Mucosa of gallbladder (tissue), 1 donor: ENCODE data around the gene PRKG1. TPM values are rescaled to one million over a fixed set of nuclear protein-coding genes. Genes with fewer than 3 reads are reported as not detected.
"Not testable (repeated sequence)": the region's sequence is repeated elsewhere in the genome, so short reads cannot be mapped to it uniquely, and the experiment has no call there.

Experiments used
- DNase-seq: peaks from one replicate; pipeline ENCODE4 v3.0.0-alpha.2; 2020; ENCODE audit warnings: low spot score
- total RNA-seq: library from RNA; stranded (reverse); gene quantifications from one replicate; pipeline ENCODE4 v1.2.1, GENCODE V29; 2021
- donor health status: DM: no; HTN: no; CAD: no.

The PRKG1 gene
- total RNA-seq, 1 donor from 2014 or later = 28.3 TPM

GRCh38 chr10:51269821-51270220, 195.5 kb downstream of the PRKG1 start:
- DNase-seq = no peak

- no peak for DNase-seq
These were observed 196.7 kb downstream of the PRKG1 start for GRCh38 chr10:51270936-51271530.

GRCh38 chr10:51272099-51272498, 197.8 kb downstream of the PRKG1 start:
- DNase-seq = not testable (repeated sequence)

GRCh38 chr10:51272555-51272954, 198.3 kb downstream of the PRKG1 start:
- no peak for DNase-seq

DNA sequence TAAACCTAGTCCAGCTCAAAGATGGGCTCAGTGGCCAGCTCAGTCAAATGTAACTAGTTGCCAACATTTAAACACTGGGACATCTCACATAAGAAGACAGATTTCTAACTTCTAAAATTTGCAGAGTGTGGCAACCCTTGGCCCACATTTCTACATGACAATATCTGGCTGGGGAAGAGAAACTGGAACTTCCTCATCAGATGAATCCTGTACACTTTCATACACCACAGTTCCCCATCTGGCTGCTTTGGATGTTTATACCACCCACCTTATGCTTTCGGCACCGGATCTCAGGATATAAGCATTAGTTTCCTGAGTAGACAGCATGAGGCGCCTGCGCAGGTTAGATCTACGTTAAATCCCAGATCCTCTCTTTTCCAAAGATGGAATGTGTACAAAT, 199.3 kb downstream of the PRKG1 start:
- no peak for DNase-seq

GRCh38 chr10:51276097-51276496, 201.8 kb downstream of the PRKG1 start:
- DNase-seq = not testable (repeated sequence)

DNA sequence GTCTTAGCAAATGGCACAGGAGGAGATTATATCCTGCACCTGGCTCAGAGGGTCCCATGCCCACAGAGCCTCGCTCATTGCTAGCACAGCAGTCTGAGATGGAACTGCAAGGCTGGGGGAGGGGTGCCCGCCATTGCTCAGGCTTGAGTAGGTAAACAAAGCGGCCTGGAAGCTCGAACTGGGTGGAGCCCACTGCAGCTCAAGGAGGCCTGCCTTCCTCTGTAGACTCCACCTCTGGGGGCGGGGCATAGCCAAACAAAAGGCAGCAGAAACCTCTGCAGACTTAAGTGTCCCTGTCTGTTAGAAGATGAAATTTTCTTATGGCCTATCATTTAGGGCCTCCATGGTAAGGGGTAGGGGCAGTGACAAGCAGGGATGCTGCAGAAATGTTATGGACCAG, 207.1 kb downstream of the PRKG1 start:
- not testable (repeated sequence) for DNase-seq

DNA sequence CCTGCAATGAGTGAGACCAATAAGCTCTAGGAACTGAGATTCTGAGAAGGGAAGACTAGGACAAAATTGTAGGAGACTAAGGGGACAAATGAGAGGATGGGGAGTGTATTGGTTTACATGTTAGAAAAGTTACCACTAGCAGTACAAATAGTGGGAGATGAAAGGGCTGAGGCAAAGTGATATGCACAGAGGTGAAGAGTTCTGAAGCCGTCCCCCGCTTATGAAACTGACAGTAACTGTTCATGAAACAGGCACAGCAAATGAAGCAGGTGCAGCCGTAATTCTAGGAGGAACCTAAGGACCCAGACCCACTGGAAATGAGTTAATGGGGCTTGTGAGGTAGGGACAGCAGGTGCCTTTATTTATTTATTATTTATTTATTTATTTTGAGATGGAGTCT, 211.3 kb downstream of the PRKG1 start:
- DNase-seq = no peak

- no peak for DNase-seq
These were observed 214.2 kb downstream of the PRKG1 start for GRCh38 chr10:51288511-51288910.

GRCh38 chr10:51289519-51289918, 215.2 kb downstream of the PRKG1 start:
- no peak for DNase-seq

DNA sequence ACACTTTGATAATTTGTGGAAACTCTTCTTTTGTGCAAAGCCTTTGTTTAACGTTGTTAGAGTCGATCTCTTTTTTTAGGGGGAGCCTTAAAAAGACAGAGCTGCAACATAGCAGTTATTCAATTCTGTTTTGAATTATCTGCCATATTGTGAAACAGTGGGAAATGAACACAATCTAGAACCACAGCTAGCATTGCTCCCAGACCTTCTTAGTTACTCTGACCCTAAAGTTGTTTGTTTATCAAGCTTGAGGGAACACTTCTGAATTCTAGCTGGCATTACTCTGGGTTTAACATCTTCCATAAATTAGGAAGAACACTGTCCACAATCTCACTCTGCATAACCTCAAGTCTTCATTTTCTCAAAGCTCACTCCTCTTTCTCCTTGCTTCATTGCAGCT, 217.7 kb downstream of the PRKG1 start:
- no peak for DNase-seq

GRCh38 chr10:51297438-51297837, 223.2 kb downstream of the PRKG1 start:
- DNase-seq = no peak

GRCh38 chr10:51300617-51301304, 226.5 kb downstream of the PRKG1 start:
- no peak for DNase-seq

DNA sequence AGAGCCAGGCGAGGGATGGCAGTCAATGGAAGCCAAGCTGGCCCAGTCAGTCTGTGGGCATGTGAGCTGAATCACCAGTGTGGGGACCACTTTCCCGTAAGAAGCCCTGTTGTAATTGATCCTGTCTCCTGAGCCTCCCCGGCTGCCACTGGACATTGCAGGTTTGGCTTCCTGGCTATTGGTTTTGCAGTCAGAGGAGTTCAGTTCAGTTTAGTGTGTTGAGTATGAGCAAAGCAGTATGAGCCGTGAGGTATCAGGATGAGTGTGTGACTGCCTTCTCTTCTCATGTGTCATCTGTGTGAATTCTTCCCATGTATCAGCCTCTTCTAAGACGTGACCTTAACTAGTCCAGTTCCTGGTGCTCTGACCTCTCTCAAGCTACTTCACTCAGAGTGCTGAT, 227.4 kb downstream of the PRKG1 start:
- no peak for DNase-seq

GRCh38 chr10:51302316-51302715, 228.0 kb downstream of the PRKG1 start:
- DNase-seq = no peak

- no peak for DNase-seq
These were observed 233.8 kb downstream of the PRKG1 start for GRCh38 chr10:51308116-51308515.

DNA sequence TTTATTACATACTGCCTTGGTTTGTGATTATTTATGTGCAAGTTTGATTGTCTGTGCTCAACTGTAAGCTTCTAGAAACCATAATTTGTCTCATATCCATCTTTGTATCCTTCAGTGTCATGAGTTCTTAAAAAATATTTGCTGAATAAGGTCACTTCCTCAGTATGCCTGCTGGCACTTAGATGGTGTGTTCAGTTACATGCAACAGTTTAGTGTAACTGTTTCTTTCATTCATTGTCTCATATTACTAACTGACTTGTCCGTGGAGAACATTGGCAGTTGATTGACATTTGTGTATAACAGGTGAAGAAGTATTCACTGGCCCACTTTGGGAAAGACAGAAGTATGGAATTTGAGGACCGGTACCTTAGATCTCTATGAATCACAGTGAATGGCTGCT, 236.9 kb downstream of the PRKG1 start:
- no peak for DNase-seq

GRCh38 chr10:51312817-51313216, 238.5 kb downstream of the PRKG1 start:
- DNase-seq = no peak

GRCh38 chr10:51313251-51313650, 239.0 kb downstream of the PRKG1 start:
- DNase-seq = no peak

- no peak for DNase-seq
These were observed 239.6 kb downstream of the PRKG1 start for GRCh38 chr10:51313773-51314478.

DNA sequence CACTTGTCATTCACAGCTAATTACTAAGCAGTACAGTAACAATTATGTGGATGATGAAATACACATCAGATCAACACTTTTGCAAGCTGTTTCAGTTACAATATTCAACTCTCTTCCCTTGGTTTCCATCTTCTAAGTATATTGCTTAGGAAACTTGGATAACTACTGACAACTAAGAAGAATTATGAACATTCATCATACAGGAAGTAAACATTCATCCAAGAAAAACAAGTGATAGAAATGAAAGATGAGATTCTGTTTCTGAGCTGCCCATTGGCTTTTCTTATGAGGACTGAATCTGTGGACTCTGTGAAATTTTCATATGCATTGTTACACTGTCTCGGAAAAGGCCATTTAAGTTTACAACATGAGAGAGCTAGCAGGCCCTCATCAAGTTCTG, 240.2 kb downstream of the PRKG1 start:
- DNase-seq = no peak

DNA sequence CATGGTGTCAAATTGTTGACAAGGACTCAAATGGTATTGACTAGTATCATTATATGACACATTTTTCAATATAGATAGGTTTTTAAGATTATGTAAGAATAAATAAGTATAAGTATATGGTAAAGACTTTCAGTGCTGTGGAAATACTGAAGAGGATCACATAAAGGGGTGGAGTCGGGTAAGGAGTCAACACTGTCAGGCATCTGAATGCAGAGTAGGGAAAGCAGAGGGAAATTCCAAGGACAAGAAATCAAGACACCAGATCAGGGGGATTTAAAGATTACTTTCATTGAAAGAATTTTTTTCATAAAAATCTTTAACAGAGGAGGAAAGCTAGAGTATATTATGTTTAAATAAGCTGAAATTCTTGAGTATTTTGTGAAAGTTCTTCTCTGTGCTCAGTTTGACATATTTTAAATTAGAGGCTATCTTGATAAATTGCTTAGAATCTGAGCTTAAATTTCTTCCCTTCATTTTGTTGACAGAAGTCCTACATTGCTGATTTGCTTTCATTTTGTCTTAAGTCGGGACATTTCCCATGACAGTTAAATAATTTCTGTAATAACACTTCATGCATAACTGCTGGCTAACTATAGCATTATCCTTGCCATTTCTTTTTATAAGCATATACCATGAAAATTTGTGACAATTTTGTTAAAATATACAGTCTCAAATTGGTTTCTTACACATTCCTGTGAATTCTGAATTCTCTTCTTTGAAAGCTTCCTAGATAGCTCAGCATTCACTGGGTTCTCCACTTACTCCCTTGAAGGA, 244.3 kb downstream of the PRKG1 start:
- DNase-seq = no peak

GRCh38 chr10:51319173-51319435, 244.8 kb downstream of the PRKG1 start:
- DNase-seq = no peak
